ENCODE measurements around the gene TMEM132E.

TMEM132E gene

GRCh38 chr17:34651402-34651811 lies 72.0 kb downstream of the TMEM132E start:
- H3K27me3 ChIP-seq (ENCODE audit: low read length): no peaks in the 10 kb centered on the region
- H2AFZ ChIP-seq (ENCODE audit: low read depth, low read length, severe bottlenecking): no peak overlapping the region
- no peaks in the 10 kb centered on the region for H3K9me2 ChIP-seq (replicated peaks; ENCODE audit: insufficient read depth, low read length)
- H3K79me2 ChIP-seq (ENCODE audit: insufficient read depth, low read length): no peaks in the 10 kb centered on the region
- no peaks in the 10 kb centered on the region for H3K9me3 ChIP-seq (ENCODE audit: insufficient read depth, low read length)
- TF ChIP-seq EZH2phosphoT487 (conservative IDR thresholded peaks at IDR 0.05; ENCODE audit: low read length) (no peak), CTCF (IDR thresholded peaks at IDR 0.05; ENCODE audit: insufficient read depth, low read length, poor library complexity, severe bottlenecking) (no peak)
- no peak overlapping the region for H3K4me2 ChIP-seq (ENCODE audit: low read depth, low read length, poor library complexity, severe bottlenecking)
- H4K20me1 ChIP-seq (ENCODE audit: low read depth, low read length): no peaks in the 10 kb centered on the region
- H3F3A ChIP-seq (ENCODE audit: insufficient read depth): no peaks in the 10 kb centered on the region
- no peak overlapping the region for H3K4me3 ChIP-seq (ENCODE audit: insufficient read depth, low read length, poor library complexity, severe bottlenecking)
- H3K36me3 ChIP-seq (ENCODE audit: low read length): no peaks in the 10 kb centered on the region
- H3K27ac ChIP-seq (ENCODE audit: low read depth, low read length): no peak overlapping the region
- no peak overlapping the region for H3K9ac ChIP-seq (ENCODE audit: low read length)

GRCh38 chr17:34652021-34652555 lies 72.7 kb downstream of the TMEM132E start:
- Histone ChIP-seq H3K27me3 (ENCODE audit: low read length) (no peaks in the 10 kb centered on the region), H4K20me1 (ENCODE audit: low read depth, low read length) (no peaks in the 10 kb centered on the region), H3K9ac (ENCODE audit: low read length) (no peak overlapping the region), H3F3A (ENCODE audit: insufficient read depth) (no peaks in the 10 kb centered on the region), H3K36me3 (ENCODE audit: low read length) (no peaks in the 10 kb centered on the region), H3K9me3 (ENCODE audit: insufficient read depth, low read length) (no peaks in the 10 kb centered on the region), H3K4me3 (ENCODE audit: insufficient read depth, low read length, poor library complexity, severe bottlenecking) (no peak overlapping the region), H3K79me2 (ENCODE audit: insufficient read depth, low read length) (no peaks in the 10 kb centered on the region), H2AFZ (ENCODE audit: low read depth, low read length, severe bottlenecking) (no peak overlapping the region), H3K4me2 (ENCODE audit: low read depth, low read length, poor library complexity, severe bottlenecking) (no peak overlapping the region), H3K27ac (ENCODE audit: low read depth, low read length) (no peak overlapping the region), H3K9me2 (replicated peaks; ENCODE audit: insufficient read depth, low read length) (no peaks in the 10 kb centered on the region)
- TF ChIP-seq CTCF (IDR thresholded peaks at IDR 0.05; ENCODE audit: insufficient read depth, low read length, poor library complexity, severe bottlenecking) (no peak), EZH2phosphoT487 (conservative IDR thresholded peaks at IDR 0.05; ENCODE audit: low read length) (no peak)

GRCh38 chr17:34653511-34653910 lies 74.1 kb downstream of the TMEM132E start:
- Histone ChIP-seq H3K9me2 (replicated peaks; ENCODE audit: insufficient read depth, low read length) (no peaks in the 10 kb centered on the region), H3K9me3 (ENCODE audit: insufficient read depth, low read length) (no peaks in the 10 kb centered on the region), H3F3A (ENCODE audit: insufficient read depth) (no peaks in the 10 kb centered on the region), H3K27ac (ENCODE audit: low read depth, low read length) (no peak overlapping the region), H3K36me3 (ENCODE audit: low read length) (no peaks in the 10 kb centered on the region), H2AFZ (ENCODE audit: low read depth, low read length, severe bottlenecking) (no peak overlapping the region), H3K79me2 (ENCODE audit: insufficient read depth, low read length) (no peaks in the 10 kb centered on the region), H3K4me2 (ENCODE audit: low read depth, low read length, poor library complexity, severe bottlenecking) (no peak overlapping the region), H3K27me3 (ENCODE audit: low read length) (no peaks in the 10 kb centered on the region), H4K20me1 (ENCODE audit: low read depth, low read length) (no peaks in the 10 kb centered on the region), H3K9ac (ENCODE audit: low read length) (no peak overlapping the region), H3K4me3 (ENCODE audit: insufficient read depth, low read length, poor library complexity, severe bottlenecking) (no peak overlapping the region)
- TF ChIP-seq CTCF (IDR thresholded peaks at IDR 0.05; ENCODE audit: insufficient read depth, low read length, poor library complexity, severe bottlenecking) (no peak), EZH2phosphoT487 (conservative IDR thresholded peaks at IDR 0.05; ENCODE audit: low read length) (no peak)
